Measurements from ENCODE around the gene ZNF488.
"Not testable (repeated sequence)": the region's sequence is repeated elsewhere in the genome, so short reads cannot be mapped to it uniquely, and the experiment has no call there.

Gene ZNF488

GRCh38 chr10:47409866-47410256 is 25.8 kb upstream of the ZNF488 start:
- no peak for DNase-seq (ENCODE audit: low spot score)

GRCh38 chr10:47409171-47409865 is 25.2 kb upstream of the ZNF488 start:
- no peak for DNase-seq (ENCODE audit: low spot score)

GRCh38 chr10:47408606-47409005 is 24.5 kb upstream of the ZNF488 start:
- DNase-seq (ENCODE audit: low spot score) = no peak

GRCh38 chr10:47406870-47407691 is 23.0 kb upstream of the ZNF488 start:
- peak; percentile 25 for DNase-seq (ENCODE audit: low spot score)

GRCh38 chr10:47406548-47406869 is 22.4 kb upstream of the ZNF488 start:
- DNase-seq (ENCODE audit: low spot score) = no peak

GRCh38 chr10:47405857-47406547 is 21.9 kb upstream of the ZNF488 start:
- no peak for DNase-seq (ENCODE audit: low spot score)

- no peak for DNase-seq (ENCODE audit: low spot score)
Measured at GRCh38 chr10:47404937-47405336, 20.8 kb upstream of the ZNF488 start.

- DNase-seq (ENCODE audit: low spot score) = no peak
Measured at GRCh38 chr10:47404446-47404845, 20.4 kb upstream of the ZNF488 start.

- DNase-seq (ENCODE audit: low spot score) = no peak
Measured at GRCh38 chr10:47403446-47404318, 19.6 kb upstream of the ZNF488 start.

GRCh38 chr10:47402641-47403301 is 18.7 kb upstream of the ZNF488 start:
- no peak for DNase-seq (ENCODE audit: low spot score)

GRCh38 chr10:47401874-47402640 is 18.0 kb upstream of the ZNF488 start:
- no peak for DNase-seq (ENCODE audit: low spot score)

GRCh38 chr10:47401210-47401609 is 17.1 kb upstream of the ZNF488 start:
- DNase-seq (ENCODE audit: low spot score) = no peak

GRCh38 chr10:47400786-47401185 is 16.7 kb upstream of the ZNF488 start:
- DNase-seq (ENCODE audit: low spot score) = no peak

GRCh38 chr10:47400251-47400650 is 16.2 kb upstream of the ZNF488 start:
- DNase-seq (ENCODE audit: low spot score) = no peak

GRCh38 chr10:47397256-47397655 is 13.2 kb upstream of the ZNF488 start:
- no peak for DNase-seq (ENCODE audit: low spot score)

GRCh38 chr10:47396311-47396717 is 12.2 kb upstream of the ZNF488 start:
- no peak for DNase-seq (ENCODE audit: low spot score)

GRCh38 chr10:47389619-47390018 is 5.5 kb upstream of the ZNF488 start:
- DNase-seq (ENCODE audit: low spot score) = no peak

GRCh38 chr10:47388879-47389278 is 4.8 kb upstream of the ZNF488 start:
- DNase-seq (ENCODE audit: low spot score) = no peak

- DNase-seq (ENCODE audit: low spot score) = not testable (repeated sequence)
Measured at GRCh38 chr10:47386104-47386503, 2.0 kb upstream of the ZNF488 start.

- no peak for DNase-seq (ENCODE audit: low spot score)
Measured at GRCh38 chr10:47383261-47384147, 589 bp downstream of the ZNF488 start.

Data from hematopoietic multipotent progenitor cell treated with erythropoietin and hydrocortisone succinate and interleukin-3 and kit ligand, for 17 days (in vitro differentiated cells).